Glomerular endothelial cell (primary cell): ENCODE results near the gene SMG7. TPM values are rescaled to one million over a fixed set of nuclear protein-coding genes. Genes with fewer than 3 reads are reported as not detected.

ENCODE experiments used
- DNase-seq: peaks from one replicate; pipeline ENCODE4 v3.0.0-alpha.2; 2011; ENCODE audit warnings: low read depth, low spot score; ENCODE audit errors: extremely low read depth
- total RNA-seq: library from RNA; depleted of rRNA; stranded (reverse); fragments of >200 nt; gene quantifications from 2 replicates; pipeline ENCODE4 v1.2.3, GENCODE V29; 2015

SMG7 gene
- total RNA-seq, 1 donor from 2014 or later: 60.5 TPM

- DNase-seq: no peak
These were observed 112.7 kb downstream of the SMG7 start for GRCh38 chr1:183585038-183585437.

- DNase-seq: no peak
These were observed 114.2 kb downstream of the SMG7 start for GRCh38 chr1:183586455-183586854.

- no peak for DNase-seq
These were observed 114.6 kb downstream of the SMG7 start for GRCh38 chr1:183586926-183587325.

- DNase-seq: no peak
These were observed 116.5 kb downstream of the SMG7 start for GRCh38 chr1:183588827-183589226.

- no peak for DNase-seq
These were observed 117.1 kb downstream of the SMG7 start for GRCh38 chr1:183589384-183589783.

- no peak for DNase-seq
These were observed 117.6 kb downstream of the SMG7 start for GRCh38 chr1:183589874-183590243.

GRCh38 chr1:183590244-183591191 is 118.2 kb downstream of the SMG7 start, which contains the start of gene NCF2:
Gene NCF2, minus strand, starts transcription at chr1:183590459. Its CDS starts 130 bp downstream, at chr1:183590329.
- no peak for DNase-seq

- DNase-seq: no peak
These were observed 120.4 kb downstream of the SMG7 start for GRCh38 chr1:183592733-183593132.

GRCh38 chr1:183593356-183593755 is 121.1 kb downstream of the SMG7 start:
- DNase-seq: no peak

GRCh38 chr1:183595537-183595936 is 123.2 kb downstream of the SMG7 start:
- DNase-seq: no peak

GRCh38 chr1:183596500-183596899 is 124.2 kb downstream of the SMG7 start:
- no peak for DNase-seq

- DNase-seq: no peak
These were observed 125.5 kb downstream of the SMG7 start for GRCh38 chr1:183597656-183598347.

- no peak for DNase-seq
These were observed 126.1 kb downstream of the SMG7 start for GRCh38 chr1:183598386-183598785.

- DNase-seq: no peak
These were observed 127.8 kb downstream of the SMG7 start for GRCh38 chr1:183600136-183600535.

- DNase-seq: no peak
These were observed 128.3 kb downstream of the SMG7 start for GRCh38 chr1:183600634-183601033.

GRCh38 chr1:183602510-183602909 is 130.2 kb downstream of the SMG7 start:
- DNase-seq: no peak

Other genes with a start within 250 kb of the SMG7 start
- 0.23 and 0.24 TPM in 2 replicates for gene NMNAT2, start 54.1 kb upstream of the SMG7 start, total RNA-seq
- gene NCF2, start 118.0 kb downstream of the SMG7 start, total RNA-seq: 6.2 and 7.7 TPM in 2 replicates
- gene ARPC5, start 163.3 kb downstream of the SMG7 start, total RNA-seq: 173 and 214 TPM in 2 replicates
- not detected in 2 replicates for gene APOBEC4, start 180.8 kb downstream of the SMG7 start, total RNA-seq